ENCODE data around the gene CHST3.

DNA sequence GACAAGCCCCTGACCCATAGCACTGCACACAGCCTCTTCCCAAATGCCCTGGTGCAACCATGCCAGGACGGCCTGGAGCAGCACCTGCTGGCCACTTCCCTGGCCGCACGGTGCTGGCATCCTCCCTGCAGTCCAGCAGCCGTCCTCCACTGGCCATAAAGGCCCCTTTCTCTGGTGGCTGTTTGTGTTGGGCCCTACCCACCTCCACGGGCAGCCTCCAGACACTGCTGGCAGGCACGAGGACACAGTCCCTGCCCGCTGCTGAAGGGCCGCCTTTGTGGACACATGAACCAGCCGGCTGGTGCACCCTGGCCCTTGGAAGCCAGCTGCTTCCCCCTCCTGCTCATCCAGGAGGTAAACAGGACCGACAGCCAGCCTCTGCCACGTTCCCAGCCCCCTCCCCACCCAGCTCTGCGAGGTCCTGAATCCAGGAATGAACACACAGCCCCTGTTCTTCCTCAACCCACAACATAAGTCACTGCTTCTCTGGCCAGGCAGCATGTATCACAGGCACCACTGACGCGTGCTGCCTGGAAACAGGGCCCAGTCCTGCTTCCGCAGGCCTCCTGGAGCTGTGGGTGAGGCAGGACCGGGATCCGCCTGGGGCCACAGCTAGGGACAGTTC, 80.3 kb downstream of the CHST3 start:
- no peak for TF ChIP-seq POLR2A (IDR thresholded peaks at IDR 0.05)
- TF ChIP-seq, protein P1, sequence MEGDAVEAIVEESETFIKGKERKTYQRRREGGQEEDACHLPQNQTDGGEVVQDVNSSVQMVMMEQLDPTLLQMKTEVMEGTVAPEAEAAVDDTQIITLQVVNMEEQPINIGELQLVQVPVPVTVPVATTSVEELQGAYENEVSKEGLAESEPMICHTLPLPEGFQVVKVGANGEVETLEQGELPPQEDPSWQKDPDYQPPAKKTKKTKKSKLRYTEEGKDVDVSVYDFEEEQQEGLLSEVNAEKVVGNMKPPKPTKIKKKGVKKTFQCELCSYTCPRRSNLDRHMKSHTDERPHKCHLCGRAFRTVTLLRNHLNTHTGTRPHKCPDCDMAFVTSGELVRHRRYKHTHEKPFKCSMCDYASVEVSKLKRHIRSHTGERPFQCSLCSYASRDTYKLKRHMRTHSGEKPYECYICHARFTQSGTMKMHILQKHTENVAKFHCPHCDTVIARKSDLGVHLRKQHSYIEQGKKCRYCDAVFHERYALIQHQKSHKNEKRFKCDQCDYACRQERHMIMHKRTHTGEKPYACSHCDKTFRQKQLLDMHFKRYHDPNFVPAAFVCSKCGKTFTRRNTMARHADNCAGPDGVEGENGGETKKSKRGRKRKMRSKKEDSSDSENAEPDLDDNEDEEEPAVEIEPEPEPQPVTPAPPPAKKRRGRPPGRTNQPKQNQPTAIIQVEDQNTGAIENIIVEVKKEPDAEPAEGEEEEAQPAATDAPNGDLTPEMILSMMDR (IDR thresholded peaks at IDR 0.05): peak; percentile 26 to 67 (median 58)

Measured in heart left ventricle (tissue), 13 donors.